Cardiac muscle cell (in vitro differentiated cells and primary cell): ENCODE data around the gene UBE2E1. TPM values are rescaled to one million over a fixed set of nuclear protein-coding genes. Genes with fewer than 3 reads are reported as not detected.

Source experiments
- DNase-seq, 2 donors: peaks; one replicate each; pipeline versions ENCODE4 v3.0.0 to v3.0.0-alpha.2; 2010 to 2017; ENCODE audit warnings: low read depth in 1 of 2, low spot score in 1 of 2
- H3K27ac ChIP-seq: fragments of 200-600 bp; sonication (generic); 2 replicates; pipeline ENCODE4 v1.5.1; 2016
- H3K27me3 ChIP-seq: fragments of 200-600 bp; sonication (generic); 2 replicates; pipeline ENCODE4 v1.6.0; 2016; ENCODE audit warnings: control low read depth
- H3K36me3 ChIP-seq: fragments of 200-600 bp; sonication (generic); 2 replicates; pipeline ENCODE4 v1.5.1; 2016; ENCODE audit warnings: control low read depth
- H3K4me1 ChIP-seq: fragments of 200-600 bp; sonication (generic); 2 replicates; pipeline ENCODE4 v1.8.1; 2017; ENCODE audit warnings: low read depth, mild to moderate bottlenecking, mixed run types
- H3K4me3 ChIP-seq: fragments of 200-600 bp; sonication (generic); 2 replicates; pipeline ENCODE4 v1.5.1; 2016; ENCODE audit warnings: mild to moderate bottlenecking
- H3K9me3 ChIP-seq: fragments of 200-600 bp; sonication (generic); 2 replicates; pipeline ENCODE4 v1.5.1; 2017; ENCODE audit warnings: low read depth, mild to moderate bottlenecking, control low read depth
- polyA plus RNA-seq: library from polyadenylated mRNA; unstranded; fragments of >200 nt; fragmentation: Nextera tagmentation; extraction: Ambion mirVana; gene quantifications from 2 replicates; pipeline ENCODE4 v1.2.1, GENCODE V29; 2016
- total RNA-seq: library from RNA; depleted of rRNA; stranded (reverse); fragments of >200 nt; gene quantifications from 2 replicates; pipeline ENCODE4 v1.2.3, GENCODE V29; 2016
- TF ChIP-seq, protein P1 (sequence below): IDR thresholded peaks from 2 replicates; pipeline ENCODE4 v1.5.1; 2012; ENCODE audit warnings: low read depth, mild to moderate bottlenecking, low read length

The UBE2E1 gene
- total and polyA plus RNA-seq, 2 experiments from 2014 or later = 33.5 to 198 TPM

DNA sequence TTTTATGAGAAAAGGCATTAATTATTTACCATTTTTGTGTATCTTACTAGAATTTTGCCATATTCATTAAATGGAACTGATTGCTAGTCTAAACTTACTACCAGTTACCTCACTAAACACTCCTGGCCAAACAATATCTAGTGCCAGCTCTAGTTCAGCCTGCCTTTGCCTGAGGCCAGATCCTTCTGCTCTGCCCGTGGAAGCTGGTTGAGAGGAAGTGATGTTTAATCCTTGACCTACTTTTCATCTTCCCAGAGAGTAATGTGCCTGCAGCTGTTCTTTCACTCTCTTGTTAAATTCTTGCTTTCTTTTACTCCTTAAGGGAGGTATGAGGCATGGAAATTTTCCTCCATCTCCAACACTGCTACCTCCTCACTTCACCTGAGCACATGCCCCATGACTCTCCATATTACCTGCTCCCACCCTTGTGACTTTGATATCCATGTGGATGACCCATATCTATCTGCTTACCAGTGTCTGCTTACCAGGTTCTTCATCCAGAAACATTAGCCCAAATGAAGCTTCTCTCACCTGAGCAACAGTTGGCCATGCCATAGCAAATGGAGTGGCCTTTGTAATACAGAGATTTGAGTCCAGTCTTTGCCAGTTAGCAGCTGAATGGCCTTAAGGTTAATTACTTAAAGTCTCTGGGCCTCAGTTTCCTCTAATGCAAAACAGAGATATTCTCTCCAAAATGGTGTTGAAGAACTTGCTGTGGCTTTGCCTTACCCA lies 53.4 kb downstream of the UBE2E1 start:
- H3K4me3 ChIP-seq = no peak overlapping the region
- peak in 1 of 2 donors; percentile 47 for DNase-seq
- H3K27ac ChIP-seq = no peak overlapping the region
- no peaks in the 10 kb centered on the region for H3K9me3 ChIP-seq
- peaks cover 29% of the 10 kb centered on the region for H3K4me1 ChIP-seq
- H3K27me3 ChIP-seq = no peaks in the 10 kb centered on the region
- no peaks in the 10 kb centered on the region for H3K36me3 ChIP-seq
- TF ChIP-seq, protein P1, sequence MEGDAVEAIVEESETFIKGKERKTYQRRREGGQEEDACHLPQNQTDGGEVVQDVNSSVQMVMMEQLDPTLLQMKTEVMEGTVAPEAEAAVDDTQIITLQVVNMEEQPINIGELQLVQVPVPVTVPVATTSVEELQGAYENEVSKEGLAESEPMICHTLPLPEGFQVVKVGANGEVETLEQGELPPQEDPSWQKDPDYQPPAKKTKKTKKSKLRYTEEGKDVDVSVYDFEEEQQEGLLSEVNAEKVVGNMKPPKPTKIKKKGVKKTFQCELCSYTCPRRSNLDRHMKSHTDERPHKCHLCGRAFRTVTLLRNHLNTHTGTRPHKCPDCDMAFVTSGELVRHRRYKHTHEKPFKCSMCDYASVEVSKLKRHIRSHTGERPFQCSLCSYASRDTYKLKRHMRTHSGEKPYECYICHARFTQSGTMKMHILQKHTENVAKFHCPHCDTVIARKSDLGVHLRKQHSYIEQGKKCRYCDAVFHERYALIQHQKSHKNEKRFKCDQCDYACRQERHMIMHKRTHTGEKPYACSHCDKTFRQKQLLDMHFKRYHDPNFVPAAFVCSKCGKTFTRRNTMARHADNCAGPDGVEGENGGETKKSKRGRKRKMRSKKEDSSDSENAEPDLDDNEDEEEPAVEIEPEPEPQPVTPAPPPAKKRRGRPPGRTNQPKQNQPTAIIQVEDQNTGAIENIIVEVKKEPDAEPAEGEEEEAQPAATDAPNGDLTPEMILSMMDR = no peak

DNA sequence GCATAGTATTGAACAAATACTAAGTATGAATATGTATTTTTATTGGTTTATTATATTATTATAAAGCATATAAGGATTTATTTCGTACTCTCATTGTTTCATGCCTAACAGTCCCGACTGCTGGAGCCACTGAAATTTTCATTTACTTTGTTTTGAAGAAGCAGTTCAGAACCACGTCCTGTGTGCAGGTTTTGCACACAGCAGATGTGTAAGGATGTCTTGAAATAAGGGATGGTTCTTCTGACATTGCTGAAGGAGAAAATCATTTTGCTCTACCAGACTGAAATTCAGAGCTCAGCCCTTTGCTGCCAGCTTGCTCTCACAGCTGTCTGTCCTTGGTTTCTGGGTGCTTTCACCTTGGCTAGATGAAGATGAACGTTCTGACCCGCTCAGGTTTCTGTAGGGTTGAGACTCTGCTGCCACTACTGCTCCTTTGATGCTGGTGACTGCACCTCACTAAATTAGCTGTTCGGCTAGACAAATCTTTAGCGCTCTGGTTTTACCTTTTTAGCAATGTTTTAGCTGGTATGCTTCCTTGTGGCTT lies 54.2 kb downstream of the UBE2E1 start:
- DNase-seq = no peak

DNA sequence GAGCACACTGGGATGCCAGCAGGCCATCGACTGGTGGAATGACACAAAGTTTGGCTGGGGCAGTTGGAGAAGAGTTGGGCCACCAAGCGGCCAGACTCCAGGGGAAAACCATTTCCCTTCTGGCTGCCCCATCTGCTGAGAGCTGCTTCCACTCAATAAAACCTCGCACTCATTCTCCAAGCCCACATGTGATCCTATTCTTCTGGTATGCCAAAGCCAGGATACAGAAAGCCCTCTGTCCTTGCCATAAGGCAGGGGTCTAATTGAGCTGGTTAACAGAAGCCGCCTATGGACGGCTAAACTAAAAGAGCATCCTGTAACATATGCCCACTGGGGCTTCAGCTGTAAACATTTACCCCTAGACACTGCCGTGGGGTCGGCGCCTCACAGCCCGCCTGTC lies 55.9 kb downstream of the UBE2E1 start:
- DNase-seq = no peak
- TF ChIP-seq, protein P1 = no peak
- no peaks in the 10 kb centered on the region for H3K36me3 ChIP-seq
- no peak overlapping the region for H3K27ac ChIP-seq
- H3K27me3 ChIP-seq = no peaks in the 10 kb centered on the region
- peaks cover 50% of the 10 kb centered on the region for H3K4me1 ChIP-seq
- H3K4me3 ChIP-seq = no peak overlapping the region
- no peaks in the 10 kb centered on the region for H3K9me3 ChIP-seq

More for the DNA sequence above, 54.2 kb downstream of the UBE2E1 start:
- Histone ChIP-seq H3K27ac (no peak overlapping the region), H3K4me3 (no peak overlapping the region), H3K36me3 (no peaks in the 10 kb centered on the region), H3K4me1 (peaks cover 36% of the 10 kb centered on the region), H3K27me3 (no peaks in the 10 kb centered on the region), H3K9me3 (no peaks in the 10 kb centered on the region)
- TF ChIP-seq, protein P1 = no peak

- H3K36me3 ChIP-seq = no peaks in the 10 kb centered on the region
- TF ChIP-seq, protein P1 = no peak
- H3K27ac ChIP-seq = no peak overlapping the region
- DNase-seq = no peak
- no peaks in the 10 kb centered on the region for H3K27me3 ChIP-seq
- no peak overlapping the region for H3K4me3 ChIP-seq
- no peaks in the 10 kb centered on the region for H3K9me3 ChIP-seq
- H3K4me1 ChIP-seq = peaks cover 60% of the 10 kb centered on the region
Measured at GRCh38 chr3:23863060-23863459, 57.3 kb downstream of the UBE2E1 start.

DNA sequence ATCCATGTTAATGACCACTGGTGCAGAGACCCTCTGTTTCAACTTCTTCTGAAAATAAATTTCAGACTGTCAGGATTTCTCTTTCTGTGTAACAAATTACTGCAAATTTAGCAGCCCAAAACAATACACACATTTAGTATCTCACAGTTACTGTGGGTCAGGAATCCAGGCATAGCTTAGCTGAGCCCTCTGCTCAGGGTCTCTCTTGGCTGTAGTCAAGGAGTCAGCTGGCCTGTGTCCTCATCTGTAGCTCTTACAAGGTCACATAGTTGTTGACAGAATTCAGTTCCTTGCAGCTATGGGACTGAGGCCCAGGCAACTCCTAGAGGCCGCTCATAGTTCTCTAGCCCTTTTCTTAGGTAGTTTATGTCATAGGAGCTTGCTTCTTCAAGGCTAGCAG lies 59.2 kb downstream of the UBE2E1 start:
- Histone ChIP-seq H3K27me3 (no peaks in the 10 kb centered on the region), H3K36me3 (no peaks in the 10 kb centered on the region), H3K27ac (peak overlapping the region; percentile 94), H3K4me1 (peaks cover 65% of the 10 kb centered on the region), H3K9me3 (no peaks in the 10 kb centered on the region), H3K4me3 (no peak overlapping the region)
- DNase-seq = peak in 1 of 2 donors; percentile 80
- TF ChIP-seq, protein P1 = no peak
